DOHH2 (cell line): Measurements from ENCODE around the gene CLDN15.

Experiments
- H3F3A ChIP-seq: fragments of 200-600 bp; sonication (generic), shearing (Covaris generic); 2 replicates; pipeline ENCODE4 v1.6.0; 2016; ENCODE audit warnings: antibody characterized with exemption, mild to moderate bottlenecking; ENCODE audit not compliant: control insufficient read depth, insufficient read depth
- H3K27ac ChIP-seq: fragments of 200-600 bp; sonication (generic); 2 replicates; pipeline ENCODE4 v1.5.1; 2014; ENCODE audit warnings: low read depth, mild to moderate bottlenecking, low read length, moderate library complexity
- H3K27me3 ChIP-seq: fragments of 200-600 bp; sonication (generic); 2 replicates; pipeline ENCODE4 v1.6.1; 2014; ENCODE audit warnings: mild to moderate bottlenecking, low read length, mixed read lengths; ENCODE audit not compliant: control insufficient read depth
- H3K36me3 ChIP-seq: fragments of 200-600 bp; sonication (generic); 2 replicates; pipeline ENCODE4 v1.6.1; 2014; ENCODE audit warnings: mild to moderate bottlenecking, low read length, moderate library complexity, mixed read lengths; ENCODE audit not compliant: control insufficient read depth
- H3K4me1 ChIP-seq: fragments of 200-600 bp; sonication (generic); 2 replicates; pipeline ENCODE4 v1.6.1; 2014; ENCODE audit warnings: mild to moderate bottlenecking, low read length, mixed read lengths; ENCODE audit not compliant: control insufficient read depth
- H3K4me2 ChIP-seq: fragments of 200-600 bp; sonication (generic); 2 replicates; pipeline ENCODE4 v1.6.0; 2014; ENCODE audit warnings: mild to moderate bottlenecking, low read length, moderate library complexity
- H3K4me3 ChIP-seq: fragments of 200-600 bp; sonication (generic); 2 replicates; pipeline ENCODE4 v1.5.1; 2014; ENCODE audit warnings: mild to moderate bottlenecking, low read length, mixed read lengths
- H3K79me2 ChIP-seq: fragments of 200-600 bp; sonication (generic); 2 replicates; pipeline ENCODE4 v1.6.1; 2014; ENCODE audit warnings: mild to moderate bottlenecking, low read length, mixed read lengths; ENCODE audit not compliant: control insufficient read depth
- H3K9me2 ChIP-seq: fragments of 200-600 bp; sonication (generic); replicated peaks from 2 replicates; pipeline ENCODE4 v1.6.1; 2014; ENCODE audit warnings: mild to moderate bottlenecking, low read length, mixed read lengths; ENCODE audit not compliant: control insufficient read depth
- H3K9me3 ChIP-seq: fragments of 200-600 bp; sonication (generic); 2 replicates; pipeline ENCODE4 v1.6.1; 2014; ENCODE audit warnings: antibody characterized with exemption, low read length, mixed read lengths; ENCODE audit not compliant: control insufficient read depth, insufficient read depth
- H4K20me1 ChIP-seq: fragments of 200-600 bp; sonication (generic); 2 replicates; pipeline ENCODE4 v1.6.0; 2014; ENCODE audit warnings: low read depth, mild to moderate bottlenecking, antibody characterized with exemption, low read length, moderate library complexity; ENCODE audit not compliant: control insufficient read depth, insufficient read depth
- CTCF ChIP-seq: fragments of 200-600 bp; sonication (generic); IDR thresholded peaks from one replicate; pipeline ENCODE4 v1.5.1; 2014; ENCODE audit warnings: antibody characterized with exemption, mild to moderate bottlenecking, low read depth, low read length; ENCODE audit not compliant: poor library complexity, severe bottlenecking
- EZH2phosphoT487 ChIP-seq: fragments of 200-600 bp; sonication (generic); IDR thresholded peaks from 2 replicates; pipeline ENCODE4 v1.6.1; 2017; ENCODE audit warnings: borderline replicate concordance, mild to moderate bottlenecking, antibody characterized with exemption, low read length, moderate library complexity, mixed read lengths

Gene CLDN15

DNA sequence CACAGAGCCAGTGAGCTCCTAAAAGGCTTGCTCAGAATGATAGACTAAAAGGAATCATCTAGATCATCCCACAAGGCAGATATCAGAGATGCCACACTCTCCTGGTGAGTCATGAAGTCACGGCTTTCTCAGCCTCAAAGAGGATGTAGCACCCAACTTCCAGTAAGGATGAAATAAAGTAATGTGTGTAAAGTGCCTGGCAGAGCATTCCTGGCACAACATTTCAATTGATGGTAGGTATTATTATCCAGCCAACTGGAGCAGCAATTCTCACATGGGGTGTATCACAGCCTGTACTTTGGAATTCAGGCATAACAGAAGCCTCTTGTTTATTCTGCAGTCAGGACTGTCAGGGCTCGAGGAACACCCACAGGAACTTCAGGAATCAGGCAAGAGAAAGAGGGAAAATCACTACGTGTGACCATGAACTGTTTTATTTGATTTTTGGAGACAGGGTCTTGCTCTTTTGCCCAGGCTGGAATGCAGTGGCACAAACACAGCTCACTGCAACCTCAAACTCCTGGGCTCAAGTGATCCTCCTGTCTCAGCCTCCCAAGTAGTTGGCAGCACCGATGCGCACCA is 52.3 kb downstream of the CLDN15 start:
- TF ChIP-seq CTCF (no peak), EZH2phosphoT487 (no peak)
- Histone ChIP-seq H3K9me3 (no peaks in the 10 kb centered on the region), H4K20me1 (no peaks in the 10 kb centered on the region), H3K4me3 (no peak overlapping the region), H3K27ac (no peak overlapping the region), H3K27me3 (peaks cover 13% of the 10 kb centered on the region), H3K36me3 (no peaks in the 10 kb centered on the region), H3F3A (no peaks in the 10 kb centered on the region), H3K9me2 (no peaks in the 10 kb centered on the region), H3K79me2 (no peaks in the 10 kb centered on the region), H3K4me2 (no peak overlapping the region), H3K4me1 (peaks cover 9% of the 10 kb centered on the region)
